ENCODE results near the gene PHYHD1. TPM values are rescaled to one million over a fixed set of nuclear protein-coding genes. Genes with fewer than 3 reads are reported as not detected.
A peak's percentile ranks its signal among the peaks of the same experiment; 100 is the strongest.

PHYHD1 gene
- total and polyA plus RNA-seq, 2 of the 4 experiments (the other 2 are of a cell fraction), result 2.2 to 8.4 TPM

DNA sequence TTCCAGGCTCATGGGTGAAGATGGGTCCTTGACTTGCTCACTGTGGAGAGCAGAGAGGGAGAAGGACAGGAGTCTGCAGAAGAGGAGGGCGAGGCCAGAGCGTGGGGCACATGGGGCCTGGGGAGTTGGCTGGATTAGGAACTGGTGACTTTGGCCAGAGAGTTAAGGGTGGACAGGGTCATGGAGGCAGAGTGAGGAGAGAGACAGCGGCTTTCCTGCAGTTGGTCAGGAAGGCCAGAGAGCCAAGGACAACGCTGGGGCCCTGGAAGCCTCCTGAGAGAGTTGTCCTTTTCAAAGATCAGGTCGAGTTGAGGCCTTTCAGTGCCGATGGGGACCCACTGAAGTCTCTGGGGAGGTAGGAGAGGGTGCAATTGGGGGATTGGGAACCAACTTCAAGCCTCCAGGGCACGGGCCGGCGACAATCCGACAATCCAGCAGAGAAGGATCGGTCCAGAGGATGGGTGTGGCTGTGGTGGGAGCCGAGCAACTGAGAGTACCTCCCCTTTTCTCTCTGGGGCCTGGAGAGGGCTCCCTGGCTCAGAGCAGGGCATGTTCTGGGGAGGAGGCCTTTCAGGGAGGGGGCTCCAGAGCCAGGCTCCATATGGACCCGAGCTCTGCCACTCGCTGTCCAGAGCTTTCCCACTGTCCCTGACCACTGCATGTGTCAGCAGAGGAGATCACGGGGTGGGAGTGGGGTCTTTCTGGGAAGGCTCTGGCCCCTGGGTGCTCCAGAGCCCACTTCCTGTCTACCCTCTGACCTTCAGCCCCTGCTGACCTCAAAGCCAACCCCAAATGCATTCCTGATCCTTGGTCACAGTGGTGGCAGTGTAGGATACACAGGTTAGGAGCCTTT is 7.5 kb upstream of the PHYHD1 start:
- Histone ChIP-seq H2AK5ac (ENCODE audit: low read depth, low read length) (peak overlapping the region; percentile 96), H3K14ac (replicated peaks; ENCODE audit: low read depth, low read length) (peak overlapping the region; percentile 99), H2BK20ac (ENCODE audit: low read depth, low read length) (peak overlapping the region; percentile 98), H2BK15ac (ENCODE audit: low read depth, low read length) (peak overlapping the region; percentile 99), H3K27ac (ENCODE audit: insufficient read depth, low read length) (peak overlapping the region; percentile 46), H4K91ac (ENCODE audit: insufficient read depth, low read depth, low read length) (peak overlapping the region; percentile 98), H3K18ac (ENCODE audit: low read depth, low read length) (peak overlapping the region; percentile 82), H2BK5ac (ENCODE audit: low read depth, low read length, poor library complexity, severe bottlenecking) (peak overlapping the region; percentile 99), H2BK120ac (ENCODE audit: low read depth, low read length) (peak overlapping the region; percentile 99), H3K23ac (ENCODE audit: low read depth, low read length) (peak overlapping the region; percentile 91), H3K4me2 (ENCODE audit: low read depth, low read length) (no peak overlapping the region; the same call in 1 of the 2 replicates), H4K5ac (ENCODE audit: low read depth, low read length) (peak overlapping the region; percentile 80), H2AK9ac (replicated peaks; ENCODE audit: low read depth, low read length, poor library complexity) (peak overlapping the region; percentile 94), H3K4me1 (ENCODE audit: control insufficient read depth, insufficient read depth, low read length) (peaks cover 30% of the 10 kb centered on the region), H3K27me3 (ENCODE audit: control insufficient read depth, insufficient read depth, low read length) (no peaks in the 10 kb centered on the region), H3K9ac (ENCODE audit: low read depth, low read length) (no peak overlapping the region), H2AFZ (replicated peaks; ENCODE audit: low read length, poor library complexity) (peak overlapping the region; percentile 46), H4K20me1 (ENCODE audit: insufficient read depth, low read length) (no peaks in the 10 kb centered on the region; the same call in none of the 2 replicates), H3K9me1 (ENCODE audit: insufficient read depth, low read length) (peaks cover 42% of the 10 kb centered on the region), H3K56ac (ENCODE audit: extremely low read depth, insufficient read depth, low read length) (peak overlapping the region; percentile 71), H3K9me3 (ENCODE audit: control insufficient read depth, insufficient read depth, low read length) (no peaks in the 10 kb centered on the region), H3K36me3 (ENCODE audit: control insufficient read depth, insufficient read depth, low read length) (peaks cover 43% of the 10 kb centered on the region), H3K4me3 (ENCODE audit: insufficient read depth, low read depth, low read length) (no peak overlapping the region), H4K8ac (ENCODE audit: low read depth in 2 of 2, low read length in 2 of 2) (peak overlapping the region; percentile 90 to 94), H3K4ac (ENCODE audit: low read depth, low read length) (peak overlapping the region; percentile 99), H3K79me1 (ENCODE audit: low read depth in 1 of 2, low read length in 2 of 2) (peaks cover 41 to 95% of the 10 kb centered on the region in 2 experiments; a peak in 3 of 4 replicates)
- 93% methylated on average over 6 of the region's 15 CpGs; no CpG with 5 or more reads in 1 of the 2 experiments for WGBS, 2 experiments (ENCODE audit: extremely low coverage in 2 of 2, insufficient read length in 1 of 2)
- no peak for DNase-seq
- no TSS peak for BruUV-seq (replicated peaks)
- TF ChIP-seq RFX5 (IDR thresholded peaks at IDR 0.05; ENCODE audit: low read depth, low read length), result no peak
- no peak for TF ChIP-seq CTCF (conservative IDR thresholded peaks at IDR 0.05; ENCODE audit: low read depth, low read length)
- TF ChIP-seq, protein P1, sequence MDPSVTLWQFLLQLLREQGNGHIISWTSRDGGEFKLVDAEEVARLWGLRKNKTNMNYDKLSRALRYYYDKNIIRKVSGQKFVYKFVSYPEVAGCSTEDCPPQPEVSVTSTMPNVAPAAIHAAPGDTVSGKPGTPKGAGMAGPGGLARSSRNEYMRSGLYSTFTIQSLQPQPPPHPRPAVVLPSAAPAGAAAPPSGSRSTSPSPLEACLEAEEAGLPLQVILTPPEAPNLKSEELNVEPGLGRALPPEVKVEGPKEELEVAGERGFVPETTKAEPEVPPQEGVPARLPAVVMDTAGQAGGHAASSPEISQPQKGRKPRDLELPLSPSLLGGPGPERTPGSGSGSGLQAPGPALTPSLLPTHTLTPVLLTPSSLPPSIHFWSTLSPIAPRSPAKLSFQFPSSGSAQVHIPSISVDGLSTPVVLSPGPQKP (IDR thresholded peaks at IDR 0.05; ENCODE audit: borderline replicate concordance, low read depth, low read length), result no peak
- TF ChIP-seq RCOR1 (IDR thresholded peaks at IDR 0.05; ENCODE audit: insufficient replicate concordance, low read length), result no peak
- intact Hi-C loops (cut with micrococcal nuclease) (no loop called here), dilution Hi-C loops (cut with HindIII; ENCODE audit: low sequenced_read_pairs, unreplicated experiment) (no loop called here), in situ Hi-C loops (cut with MboI; ENCODE audit: low sequenced_read_pairs) (no loop called here)
- POLR2A ChIA-PET (ENCODE audit: unreplicated experiment), result no interaction called here
- CTCF ChIA-PET, result no interaction called here
- no peak for ATAC-seq (ENCODE audit: low read depth)
